Sigmoid colon (tissue), 7 donors: ENCODE data around the gene PROX2. TPM values are rescaled to one million over a fixed set of nuclear protein-coding genes. Genes with fewer than 3 reads are reported as not detected.

Experiments used
- DNase-seq: peaks from one replicate; pipeline ENCODE4 v3.0.0-alpha.2; 2019
- H3K27ac ChIP-seq, 4 donors: fragments of 200-600 bp; sonication (generic); one replicate each; pipeline ENCODE4 v1.5.1; 2016 to 2019; ENCODE audit warnings: mild to moderate bottlenecking in 1 of 4
- H3K27me3 ChIP-seq, 3 donors: fragments of 200-600 bp; sonication (generic); one replicate each; pipeline ENCODE4 v1.5.1; 2019; ENCODE audit warnings: mild to moderate bottlenecking in 1 of 3
- H3K36me3 ChIP-seq, 4 donors: fragments of 200-600 bp; sonication (generic); one replicate each; pipeline ENCODE4 v1.5.1; 2016 to 2019
- H3K4me1 ChIP-seq, 4 donors: fragments of 200-600 bp; sonication (generic); one replicate each; pipeline ENCODE4 v1.5.1; 2017 to 2019
- H3K4me3 ChIP-seq, 4 donors: fragments of 200-600 bp; sonication (generic); one replicate each; pipeline ENCODE4 v1.5.1; 2017 to 2019; ENCODE audit warnings: mild to moderate bottlenecking in 2 of 4, moderate library complexity in 1 of 4
- H3K9me3 ChIP-seq, 4 donors: fragments of 200-600 bp in 3 of 4; sonication (generic) in 3 of 4; one replicate each; pipeline versions ENCODE4 v1.5.1 to v1.6.1; 2013 to 2019
- EP300 ChIP-seq, 4 donors: sonication (generic); formaldehyde crosslinking; IDR thresholded peaks; one replicate each; pipeline ENCODE4 v1.6.1; 2017; ENCODE audit warnings: antibody characterized with exemption in 4 of 4
- POLR2A ChIP-seq, 2 donors: fragments of 450-650 bp; IDR thresholded peaks; one replicate each; pipeline ENCODE4 v1.6.1; 2016; ENCODE audit warnings: antibody characterized with exemption in 2 of 2, mild to moderate bottlenecking in 2 of 2, moderate library complexity in 2 of 2
- POLR2AphosphoS5 ChIP-seq, 4 donors: sonication (generic); formaldehyde crosslinking; IDR thresholded peaks; one replicate each; pipeline ENCODE4 v1.6.1; 2017; ENCODE audit warnings: antibody characterized with exemption in 4 of 4
- WGBS, 2 donors: extraction: QIAGEN DNeasy Blood & Tissue Kit; methylation state at CpG; one replicate each; pipeline ENCODE4 v1.1.7; 2013; 5-methylcytosine and 5-hydroxymethylcytosine counted together
- intact Hi-C: fragments of 100-400 bp; cut with DNase I; formaldehyde crosslinking; loops from one replicate; pipeline ENCODE4 v1.15.1; 2023
- polyA plus RNA-seq, 3 donors: library from polyadenylated mRNA; stranded (reverse); fragments of 200-250 nt; gene quantifications; one replicate each; pipeline ENCODE4 v1.2.3, GENCODE V29; 2013
- total RNA-seq, 4 donors: library from RNA; depleted of rRNA; stranded (reverse); fragments of >200 nt; gene quantifications; one replicate each; pipeline ENCODE4 v1.1.0, GENCODE V29; 2016
- TF ChIP-seq, protein P1 (sequence below), 4 experiments: fragments of 450-650 bp in 3 of 4; fragments of 200-600 bp in 1 of 4; IDR thresholded peaks; one replicate each; pipeline ENCODE4 v1.5.1; 2016 to 2019; ENCODE audit warnings: antibody characterized with exemption in 4 of 4, mild to moderate bottlenecking in 3 of 4, moderate library complexity in 2 of 4
- donor health status: healthy with polysubstance abuse.
- donor health status: Bipolar disorder and iron deficiency.
- donor health status: healthy.

PROX2 gene
- total and polyA plus RNA-seq, 7 donors: 0.01 to 0.16 TPM; not detected in 5

DNA sequence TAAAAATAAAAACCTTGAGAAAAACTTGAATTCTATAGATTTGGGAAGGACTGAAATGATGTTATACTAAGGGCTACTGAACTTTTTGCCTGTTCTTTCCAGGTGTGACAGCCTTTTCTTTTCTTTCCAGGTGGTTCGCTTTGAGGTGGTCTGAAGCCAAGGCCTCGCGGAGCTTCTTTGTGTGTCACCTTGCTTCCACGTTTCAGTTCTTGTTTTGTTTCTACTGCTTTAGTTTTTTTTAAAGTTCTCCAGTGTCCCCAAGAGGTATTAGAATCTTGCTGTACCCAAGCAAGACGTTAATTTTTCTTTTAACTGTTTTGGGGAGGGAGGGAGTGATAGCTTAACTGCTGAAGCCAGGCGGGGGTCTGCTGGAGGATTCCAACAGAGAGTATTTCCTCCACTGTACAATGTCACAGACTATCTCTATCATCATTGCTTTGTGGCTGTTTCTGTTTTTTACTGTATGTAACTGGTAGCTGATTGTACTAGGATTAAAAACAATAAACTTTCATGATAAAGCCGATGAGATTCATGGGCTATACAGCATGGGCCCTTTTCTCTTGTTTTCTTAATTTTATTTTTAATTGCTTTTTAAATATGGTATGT lies 40.2 kb downstream of the PROX2 start:
- 66 to 87% methylated on average over 7 of the region's 7 CpGs for WGBS, 2 donors
- TF ChIP-seq POLR2A (IDR thresholded peaks at IDR 0.05) (no peak), POLR2AphosphoS5 (IDR thresholded peaks at IDR 0.05) (no peak), EP300 (IDR thresholded peaks at IDR 0.05) (no peak)
- TF ChIP-seq, protein P1, sequence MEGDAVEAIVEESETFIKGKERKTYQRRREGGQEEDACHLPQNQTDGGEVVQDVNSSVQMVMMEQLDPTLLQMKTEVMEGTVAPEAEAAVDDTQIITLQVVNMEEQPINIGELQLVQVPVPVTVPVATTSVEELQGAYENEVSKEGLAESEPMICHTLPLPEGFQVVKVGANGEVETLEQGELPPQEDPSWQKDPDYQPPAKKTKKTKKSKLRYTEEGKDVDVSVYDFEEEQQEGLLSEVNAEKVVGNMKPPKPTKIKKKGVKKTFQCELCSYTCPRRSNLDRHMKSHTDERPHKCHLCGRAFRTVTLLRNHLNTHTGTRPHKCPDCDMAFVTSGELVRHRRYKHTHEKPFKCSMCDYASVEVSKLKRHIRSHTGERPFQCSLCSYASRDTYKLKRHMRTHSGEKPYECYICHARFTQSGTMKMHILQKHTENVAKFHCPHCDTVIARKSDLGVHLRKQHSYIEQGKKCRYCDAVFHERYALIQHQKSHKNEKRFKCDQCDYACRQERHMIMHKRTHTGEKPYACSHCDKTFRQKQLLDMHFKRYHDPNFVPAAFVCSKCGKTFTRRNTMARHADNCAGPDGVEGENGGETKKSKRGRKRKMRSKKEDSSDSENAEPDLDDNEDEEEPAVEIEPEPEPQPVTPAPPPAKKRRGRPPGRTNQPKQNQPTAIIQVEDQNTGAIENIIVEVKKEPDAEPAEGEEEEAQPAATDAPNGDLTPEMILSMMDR (IDR thresholded peaks at IDR 0.05): no peak
- no peaks in the 10 kb centered on the region for H3K27me3 ChIP-seq
- no peak for DNase-seq
- intact Hi-C loops: no loop called here
- no peaks in the 10 kb centered on the region for H3K9me3 ChIP-seq
- H3K36me3 ChIP-seq: peaks cover 0 to 39% (median 6%) of the 10 kb centered on the region in 4 donors
- no peak overlapping the region for H3K4me3 ChIP-seq
- no peak overlapping the region for H3K27ac ChIP-seq
- H3K4me1 ChIP-seq: no peaks in the 10 kb centered on the region

GRCh38 chr14:74834692-74835392 lies 41.1 kb downstream of the PROX2 start:
- Histone ChIP-seq H3K36me3 (peaks cover 0 to 45% (median 7%) of the 10 kb centered on the region in 4 donors), H3K4me3 (no peak overlapping the region), H3K9me3 (no peaks in the 10 kb centered on the region), H3K27ac (no peak overlapping the region), H3K4me1 (no peaks in the 10 kb centered on the region), H3K27me3 (no peaks in the 10 kb centered on the region)
- TF ChIP-seq POLR2AphosphoS5 (IDR thresholded peaks at IDR 0.05) (no peak), EP300 (IDR thresholded peaks at IDR 0.05) (no peak), POLR2A (IDR thresholded peaks at IDR 0.05) (no peak)
- TF ChIP-seq, protein P1 (IDR thresholded peaks at IDR 0.05): no peak
- DNase-seq: no peak
- WGBS, 2 donors: 76 to 90% methylated on average over 5 of the region's 5 CpGs
- intact Hi-C loops: no loop called here

GRCh38 chr14:74832849-74833248 lies 43.1 kb downstream of the PROX2 start:
- Histone ChIP-seq H3K9me3 (no peaks in the 10 kb centered on the region), H3K4me3 (no peak overlapping the region), H3K4me1 (peaks cover 0 to 7% (median 0%) of the 10 kb centered on the region in 4 donors), H3K36me3 (peaks cover 0 to 59% (median 10%) of the 10 kb centered on the region in 4 donors), H3K27ac (no peak overlapping the region), H3K27me3 (no peaks in the 10 kb centered on the region)
- no peak for DNase-seq
- intact Hi-C loops: no loop called here
- TF ChIP-seq EP300 (IDR thresholded peaks at IDR 0.05) (no peak), POLR2AphosphoS5 (IDR thresholded peaks at IDR 0.05) (no peak)
- TF ChIP-seq, protein P1 (IDR thresholded peaks at IDR 0.05): no peak
- WGBS, 2 donors: 92 to 97% methylated on average over 4 of the region's 4 CpGs

- WGBS, 2 donors: 92 to 93% methylated on average over 5 of the region's 5 CpGs
- no peaks in the 10 kb centered on the region for H3K27me3 ChIP-seq
- peaks cover 0 to 51% (median 5%) of the 10 kb centered on the region in 4 donors for H3K36me3 ChIP-seq
- TF ChIP-seq, protein P1 (IDR thresholded peaks at IDR 0.05): no peak
- TF ChIP-seq EP300 (IDR thresholded peaks at IDR 0.05) (no peak), POLR2A (IDR thresholded peaks at IDR 0.05) (no peak), POLR2AphosphoS5 (IDR thresholded peaks at IDR 0.05) (no peak)
- no peak overlapping the region for H3K4me3 ChIP-seq
- H3K27ac ChIP-seq: no peak overlapping the region
- intact Hi-C loops: no loop called here
- no peaks in the 10 kb centered on the region for H3K9me3 ChIP-seq
- no peak for DNase-seq
- peaks cover 0 to 7% (median 0%) of the 10 kb centered on the region in 4 donors for H3K4me1 ChIP-seq
Observed at GRCh38 chr14:74829251-74829650, 46.7 kb downstream of the PROX2 start.
